ENCODE measurements around the gene HSPA14. TPM values are rescaled to one million over a fixed set of nuclear protein-coding genes. Genes with fewer than 3 reads are reported as not detected.

The HSPA14 gene
- total RNA-seq, 6 experiments from 2014 or later: 10.7 to 13.7 (median 13.3) TPM

- DNase-seq: peak; percentile 95
- peaks cover 37% of the 10 kb centered on the region for H3K4me1 Mint-ChIP-seq (ENCODE audit: low read depth)
- H3K27ac Mint-ChIP-seq: peak overlapping the region; percentile 94
- peak overlapping the region; percentile 71 for H3K4me3 Mint-ChIP-seq
- H3K27me3 Mint-ChIP-seq (ENCODE audit: insufficient read depth): 0 out of 2 replicates have a peak, but pooled peaks cover under 1% of the 10 kb centered on the region
- H3K9me3 Mint-ChIP-seq: no peaks in the 10 kb centered on the region
- TF ChIP-seq CTCF (IDR thresholded peaks at IDR 0.05): no peak
- no peaks in the 10 kb centered on the region for H3K36me3 Mint-ChIP-seq (ENCODE audit: low read depth)
These were observed 17.9 kb upstream of the HSPA14 start for GRCh38 chr10:14820010-14820774.

GRCh38 chr10:14820775-14821154 lies 17.3 kb upstream of the HSPA14 start:
- H3K9me3 Mint-ChIP-seq: no peaks in the 10 kb centered on the region
- peaks cover 37% of the 10 kb centered on the region for H3K4me1 Mint-ChIP-seq (ENCODE audit: low read depth)
- peak overlapping the region; percentile 94 for H3K27ac Mint-ChIP-seq
- TF ChIP-seq CTCF (IDR thresholded peaks at IDR 0.05): no peak
- peak overlapping the region; percentile 9; the same call in 1 of the 2 replicates for H3K4me3 Mint-ChIP-seq
- peaks cover 6% of the 10 kb centered on the region; the same call in 1 of the 2 replicates for H3K27me3 Mint-ChIP-seq (ENCODE audit: insufficient read depth)
- no peak for DNase-seq
- H3K36me3 Mint-ChIP-seq (ENCODE audit: low read depth): no peaks in the 10 kb centered on the region

- TF ChIP-seq CTCF (IDR thresholded peaks at IDR 0.05): no peak
- Mint-ChIP-seq H3K4me1 (ENCODE audit: low read depth) (peaks cover 31% of the 10 kb centered on the region), H3K4me3 (no peak overlapping the region), H3K27me3 (ENCODE audit: insufficient read depth) (peaks cover 13% of the 10 kb centered on the region), H3K36me3 (ENCODE audit: low read depth) (no peaks in the 10 kb centered on the region), H3K9me3 (no peaks in the 10 kb centered on the region), H3K27ac (no peak overlapping the region; the same call in 1 of the 2 replicates)
- DNase-seq: no peak
These were observed 16.3 kb upstream of the HSPA14 start for GRCh38 chr10:14821635-14822375.

- Mint-ChIP-seq H3K4me1 (ENCODE audit: low read depth) (peaks cover 31% of the 10 kb centered on the region), H3K9me3 (no peaks in the 10 kb centered on the region), H3K27ac (no peak overlapping the region; the same call in 1 of the 2 replicates), H3K4me3 (no peak overlapping the region), H3K27me3 (ENCODE audit: insufficient read depth) (peaks cover 13% of the 10 kb centered on the region), H3K36me3 (ENCODE audit: low read depth) (no peaks in the 10 kb centered on the region)
- peak; percentile 85 for TF ChIP-seq CTCF (IDR thresholded peaks at IDR 0.05)
- DNase-seq: peak; percentile 39
These were observed 15.0 kb upstream of the HSPA14 start for GRCh38 chr10:14822879-14823755.

GRCh38 chr10:14823966-14824365 lies 14.1 kb upstream of the HSPA14 start:
- Mint-ChIP-seq H3K9me3 (no peaks in the 10 kb centered on the region), H3K27ac (no peak overlapping the region), H3K4me3 (no peak overlapping the region), H3K36me3 (ENCODE audit: low read depth) (no peaks in the 10 kb centered on the region), H3K4me1 (ENCODE audit: low read depth) (peaks cover 30% of the 10 kb centered on the region), H3K27me3 (ENCODE audit: insufficient read depth) (peaks cover 13% of the 10 kb centered on the region)
- TF ChIP-seq CTCF (IDR thresholded peaks at IDR 0.05): no peak
- DNase-seq: no peak
